ENCODE results near the gene RNF213. TPM values are rescaled to one million over a fixed set of nuclear protein-coding genes. Genes with fewer than 3 reads are reported as not detected.
A peak's percentile ranks its signal among the peaks of the same experiment; 100 is the strongest.

The RNF213 gene
- polyA plus RNA-seq, 5 donors: 59.5 to 100 (median 77.9) TPM

DNA sequence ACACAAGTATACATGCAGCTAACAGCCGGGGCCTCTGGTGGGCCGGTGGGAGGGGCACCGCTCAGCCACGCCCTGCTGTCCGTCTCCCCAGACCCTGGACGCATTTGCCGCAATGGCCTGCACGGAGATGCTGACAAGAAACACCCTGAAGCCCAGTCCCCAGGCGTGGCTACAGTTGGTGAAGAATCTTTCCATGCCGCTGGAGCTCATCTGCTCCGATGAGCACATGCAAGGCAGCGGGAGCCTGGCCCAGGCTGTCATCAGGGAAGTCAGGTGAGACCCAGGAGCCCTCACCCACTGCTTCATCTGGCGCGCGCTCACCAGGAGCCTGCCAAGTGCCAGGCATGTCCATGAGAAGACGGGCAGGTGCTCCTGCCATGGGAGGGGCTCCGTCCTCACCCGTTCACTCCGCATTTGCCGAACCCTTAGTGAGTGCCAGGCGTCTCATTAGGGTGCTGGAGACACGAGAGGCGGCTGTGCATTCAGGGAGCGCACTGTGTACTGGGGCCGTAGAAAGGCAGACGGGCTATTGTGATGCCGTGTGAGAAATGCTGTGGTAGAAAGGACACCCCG lies 103.0 kb downstream of the RNF213 start:
- DNase-seq: no peak

DNA sequence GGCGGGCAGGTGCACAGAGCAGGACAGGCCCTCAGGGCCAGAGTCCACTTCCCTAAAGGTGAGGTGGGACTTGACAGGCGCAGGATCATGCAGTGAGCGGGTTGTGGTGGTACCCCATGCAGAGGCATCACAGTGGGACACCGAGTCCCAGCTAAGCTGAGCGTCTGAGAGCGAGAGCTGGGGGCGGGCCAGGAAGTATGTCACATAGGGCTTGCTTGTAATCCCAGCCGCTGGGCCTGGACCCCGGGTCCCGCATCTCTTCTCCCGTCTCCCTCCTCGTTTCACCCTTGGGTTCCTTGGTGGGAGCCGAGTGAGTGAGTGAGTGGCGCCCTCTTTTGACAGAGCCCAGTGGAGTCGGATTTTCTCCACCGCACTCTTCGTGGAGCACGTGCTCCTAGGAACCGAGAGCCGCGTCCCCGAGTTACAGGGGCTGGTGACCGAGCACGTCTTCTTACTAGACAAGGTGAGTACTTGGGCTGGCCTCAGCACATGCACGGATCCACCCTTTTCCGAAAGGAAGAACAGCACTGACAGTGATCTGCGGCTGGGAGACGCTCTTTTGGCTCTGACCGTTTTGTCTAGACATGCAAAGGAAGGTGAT lies 103.5 kb downstream of the RNF213 start:
- DNase-seq: no peak

DNA sequence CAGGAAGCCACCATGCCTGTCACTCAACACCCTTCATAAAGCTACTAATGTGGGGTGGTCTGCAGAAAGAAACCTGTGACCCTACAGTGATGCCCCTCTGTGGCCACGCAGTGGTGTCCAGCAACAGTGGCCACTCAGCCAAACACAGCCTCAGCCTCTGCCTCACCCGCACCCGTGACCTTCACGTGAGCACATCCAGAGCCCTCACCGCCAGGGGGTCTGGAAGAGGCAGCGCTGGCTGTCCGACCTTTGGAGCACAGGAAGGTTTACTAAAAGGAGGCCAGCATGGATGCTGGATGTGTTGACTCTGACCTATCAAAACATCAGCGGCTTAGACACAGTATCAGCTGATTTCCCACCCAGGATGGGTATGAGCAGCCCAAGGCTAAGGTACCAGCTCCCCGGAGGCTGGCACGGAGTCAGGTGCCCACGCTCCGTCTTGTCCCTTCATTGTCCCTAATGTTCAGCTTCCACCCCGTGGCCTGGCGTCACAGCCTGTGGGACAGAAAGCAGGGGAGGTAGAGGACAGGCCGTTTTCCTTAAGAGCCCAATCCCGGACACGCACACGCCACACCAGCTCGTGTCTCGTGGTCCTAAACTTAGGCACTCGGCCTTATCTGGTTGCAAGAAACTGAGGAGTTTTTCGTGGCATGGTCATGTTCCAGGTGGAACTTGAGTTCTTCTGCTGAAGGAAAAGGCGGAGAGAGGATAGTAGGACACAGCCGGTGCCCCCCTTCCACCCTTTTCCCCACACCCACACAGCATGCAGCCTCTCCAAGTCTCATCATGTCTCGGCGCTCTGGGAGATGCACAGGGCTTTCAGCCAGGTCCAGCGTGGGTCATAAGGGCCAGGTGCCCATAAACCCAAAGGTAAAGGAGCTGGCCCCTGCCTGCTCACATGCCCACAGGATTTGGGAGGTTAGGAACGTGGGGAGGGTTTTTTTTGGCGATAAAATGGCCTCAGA lies 104.6 kb downstream of the RNF213 start:
- no peak for DNase-seq

DNA sequence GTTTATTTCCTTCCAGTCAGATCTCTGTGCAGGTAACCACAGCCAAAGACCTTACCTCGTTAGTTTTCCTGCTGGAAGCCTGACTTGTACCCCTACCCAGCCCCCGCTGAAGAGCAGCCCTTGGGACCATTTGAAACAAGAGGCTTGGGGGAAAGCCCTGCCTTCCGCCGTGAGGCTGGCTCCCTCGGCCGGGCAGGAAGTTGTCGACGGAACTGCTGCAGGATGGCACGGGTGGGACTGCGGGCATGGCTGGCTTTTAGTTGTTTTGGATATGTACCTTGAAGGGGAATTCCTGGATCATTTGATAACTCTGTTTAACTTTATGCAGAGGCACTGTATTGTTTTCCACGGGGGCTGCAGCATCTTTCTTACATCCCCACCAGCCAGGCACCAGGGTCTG lies 105.3 kb downstream of the RNF213 start:
- no peak for DNase-seq

DNA sequence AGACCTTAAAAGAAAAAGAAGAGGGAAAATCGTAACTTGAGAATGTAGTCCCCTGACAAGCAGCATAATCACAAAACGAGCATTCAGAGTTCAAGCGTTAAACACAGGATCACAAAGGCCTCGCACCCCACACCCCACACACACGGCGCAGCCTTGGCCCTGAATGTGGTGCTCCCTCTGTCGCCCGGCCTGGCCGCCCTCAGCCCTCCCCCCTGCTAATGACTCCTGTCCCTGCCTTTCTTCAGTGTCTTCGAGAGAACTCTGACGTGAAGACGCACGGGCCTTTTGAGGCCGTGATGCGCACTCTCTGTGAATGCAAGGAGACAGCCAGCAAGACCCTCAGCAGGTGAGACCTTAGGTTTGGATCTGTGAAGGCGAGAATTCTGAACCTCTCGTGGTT lies 106.9 kb downstream of the RNF213 start:
- no peak for DNase-seq

DNA sequence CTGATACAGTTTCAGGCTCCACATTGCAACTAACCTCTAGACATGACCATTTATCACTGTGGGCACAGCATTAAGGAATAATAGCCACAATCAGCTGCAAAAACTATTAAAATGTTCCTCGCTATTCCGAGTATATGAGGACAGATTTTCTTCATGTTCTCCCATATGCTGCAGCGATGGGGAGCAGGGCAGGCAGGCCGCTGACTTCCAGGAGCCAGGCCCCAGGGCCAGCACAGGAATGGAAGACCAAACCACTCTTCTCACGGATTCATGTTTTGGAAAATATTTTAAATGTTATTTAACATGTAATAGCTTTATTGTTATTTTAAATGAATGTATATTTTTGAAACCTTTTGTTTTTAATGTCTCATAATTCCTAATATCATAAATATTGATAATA lies 110.5 kb downstream of the RNF213 start:
- DNase-seq: no peak

DNA sequence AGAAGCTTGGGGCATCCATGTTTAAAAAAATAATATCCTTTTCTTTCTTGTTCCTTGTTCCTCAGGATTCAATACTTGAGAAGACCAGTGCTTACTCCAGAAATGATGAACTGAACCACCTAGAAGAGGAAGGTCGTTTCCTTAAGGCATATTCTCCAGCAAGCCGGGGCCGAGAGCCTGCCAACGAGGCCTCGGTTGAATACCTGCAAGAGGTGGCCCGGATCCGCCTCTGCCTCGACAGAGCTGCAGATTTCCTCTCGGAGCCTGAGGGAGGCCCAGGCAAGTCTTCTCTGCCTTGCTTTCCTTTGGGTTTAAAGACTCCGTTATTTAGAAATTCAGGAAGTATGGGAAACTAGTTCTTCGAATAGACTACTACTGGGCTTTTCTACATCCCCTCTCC lies 111.8 kb downstream of the RNF213 start:
- DNase-seq: no peak

DNA sequence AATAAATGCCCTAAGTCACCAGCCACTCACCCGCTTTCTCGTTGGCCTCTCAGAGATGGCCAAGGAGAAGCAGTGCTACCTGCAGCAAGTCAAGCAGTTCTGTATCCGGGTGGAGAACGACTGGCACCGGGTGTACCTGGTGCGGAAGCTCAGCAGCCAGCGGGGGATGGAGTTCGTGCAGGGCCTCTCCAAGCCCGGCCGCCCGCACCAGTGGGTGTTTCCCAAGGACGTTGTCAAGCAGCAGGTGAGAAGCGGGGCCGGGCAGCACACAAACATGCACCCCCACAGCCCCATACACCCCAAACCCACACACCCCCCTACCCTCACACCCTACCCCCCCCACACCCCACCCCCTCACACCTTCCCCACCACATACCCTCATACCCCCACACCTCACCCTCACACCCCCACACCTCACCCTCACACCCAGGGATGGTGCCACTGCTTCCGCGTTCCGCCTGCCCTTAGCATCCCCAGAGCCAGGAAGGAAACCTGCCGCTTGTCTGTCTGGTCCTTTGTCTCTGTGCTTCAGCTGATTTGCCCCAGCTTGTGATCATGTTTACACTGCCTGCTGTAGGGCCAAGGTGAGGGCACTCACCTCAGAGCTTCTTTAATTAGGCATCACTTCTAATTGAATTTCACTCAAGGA lies 112.4 kb downstream of the RNF213 start:
- no peak for DNase-seq

DNA sequence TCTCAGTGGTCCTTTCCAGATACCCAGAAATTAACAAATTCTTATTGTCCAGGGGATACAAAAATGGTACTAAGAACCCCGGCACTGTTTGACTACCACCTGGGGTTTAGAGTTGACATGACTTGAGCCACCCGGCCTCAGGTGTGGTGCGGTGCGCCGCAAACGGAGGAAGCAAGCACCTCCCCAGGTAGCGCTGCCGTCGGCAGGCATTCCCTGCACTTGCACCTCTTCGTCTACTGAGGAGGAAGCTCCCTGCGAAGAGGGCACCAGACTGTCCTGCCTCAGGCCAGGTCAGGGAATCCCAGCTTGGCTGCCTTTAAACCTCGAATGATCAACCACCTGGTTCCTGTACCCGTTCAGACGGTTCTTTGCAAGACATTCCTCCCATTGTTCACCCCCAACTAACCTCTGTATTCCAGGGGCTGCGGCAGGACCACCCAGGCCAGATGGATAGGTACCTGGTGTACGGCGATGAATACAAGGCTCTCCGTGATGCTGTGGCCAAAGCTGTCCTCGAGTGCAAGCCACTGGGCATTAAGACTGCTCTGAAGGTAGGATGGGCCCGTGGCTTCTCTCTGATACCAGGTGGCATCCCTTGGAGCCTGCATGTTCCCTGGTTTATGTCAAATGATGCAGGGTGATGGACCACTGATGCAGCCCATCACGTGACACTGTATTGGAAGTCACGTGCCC lies 113.5 kb downstream of the RNF213 start:
- DNase-seq: no peak

DNA sequence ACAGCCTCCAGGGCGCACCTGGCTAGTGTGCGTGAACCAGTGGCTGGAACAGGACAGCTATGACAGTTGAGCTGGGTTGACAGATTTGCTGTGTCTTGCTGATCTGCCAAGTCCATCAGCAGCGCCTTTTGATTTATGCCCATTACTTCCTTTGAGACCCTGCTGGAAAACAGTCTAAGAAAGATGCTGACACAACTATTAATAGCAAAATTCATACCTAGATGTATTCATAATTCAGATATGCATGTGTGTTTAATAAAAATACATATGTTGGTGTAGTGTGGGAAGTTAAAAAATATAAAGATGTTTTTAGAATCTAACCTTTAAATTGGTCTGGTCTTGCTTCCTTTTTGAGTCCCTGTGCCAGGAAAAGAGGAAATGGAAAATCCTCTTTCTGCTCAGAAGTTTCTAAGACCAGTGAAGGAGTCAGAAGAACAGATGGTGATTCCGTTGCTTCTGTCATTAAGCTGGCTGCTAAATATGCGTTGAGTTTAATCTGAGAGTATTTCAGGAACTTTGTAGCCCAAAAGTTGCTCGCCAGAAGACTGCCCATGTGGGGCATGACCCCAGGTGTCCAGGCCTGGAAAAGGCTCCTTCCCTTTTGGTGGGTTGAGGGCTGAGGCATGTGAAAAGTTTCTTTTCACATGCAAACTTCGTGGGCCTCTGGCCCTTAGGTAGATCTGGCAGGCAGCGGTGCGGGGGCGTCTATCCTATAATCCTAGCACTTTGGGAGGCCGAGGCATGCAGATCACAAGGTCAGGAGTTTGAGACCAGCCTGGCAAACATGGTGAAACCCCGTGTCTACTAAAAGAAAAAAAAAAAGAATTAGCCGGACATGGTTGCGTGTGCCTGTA lies 114.3 kb downstream of the RNF213 start:
- DNase-seq: no peak

DNA sequence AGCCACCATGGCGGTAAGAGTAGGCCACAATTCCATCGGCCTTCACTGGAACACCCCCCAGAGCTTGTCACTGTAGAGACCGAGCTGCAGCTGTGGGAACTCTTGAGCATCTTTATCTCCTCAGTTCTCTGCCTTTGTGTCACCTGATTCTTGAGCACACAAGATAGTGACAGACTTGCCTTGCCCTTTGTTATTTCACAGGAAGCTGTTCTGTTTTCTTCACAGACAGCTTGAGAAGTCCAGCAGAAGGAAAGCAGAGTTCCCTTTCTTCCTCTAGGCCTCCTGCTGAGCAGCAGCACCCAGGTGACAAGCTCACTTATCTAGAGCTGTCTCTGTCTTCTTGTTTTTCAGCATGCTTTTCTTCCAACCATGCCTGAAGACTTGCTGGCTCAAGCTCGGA lies 115.9 kb downstream of the RNF213 start:
- DNase-seq: no peak

DNA sequence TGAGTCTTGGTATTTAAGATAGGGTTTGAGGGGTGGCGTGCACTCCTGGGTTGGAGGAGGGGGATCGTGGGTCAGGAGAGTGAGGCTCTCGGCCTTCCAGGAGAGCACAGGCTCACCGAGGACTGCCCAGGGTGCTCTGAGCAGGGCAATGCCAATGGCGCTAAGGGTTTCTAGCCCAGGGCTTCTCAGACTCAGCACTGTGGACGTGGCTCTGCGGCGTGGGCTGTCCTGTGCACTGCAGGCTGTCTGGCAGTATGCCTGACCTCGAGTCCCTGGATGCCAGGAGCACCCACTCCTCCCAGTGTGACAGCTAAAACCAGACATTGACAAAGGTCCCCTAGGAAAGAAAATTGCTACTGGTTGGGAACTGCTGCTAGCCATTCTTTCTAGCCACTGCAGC lies 117.1 kb downstream of the RNF213 start:
- DNase-seq: no peak

DNA sequence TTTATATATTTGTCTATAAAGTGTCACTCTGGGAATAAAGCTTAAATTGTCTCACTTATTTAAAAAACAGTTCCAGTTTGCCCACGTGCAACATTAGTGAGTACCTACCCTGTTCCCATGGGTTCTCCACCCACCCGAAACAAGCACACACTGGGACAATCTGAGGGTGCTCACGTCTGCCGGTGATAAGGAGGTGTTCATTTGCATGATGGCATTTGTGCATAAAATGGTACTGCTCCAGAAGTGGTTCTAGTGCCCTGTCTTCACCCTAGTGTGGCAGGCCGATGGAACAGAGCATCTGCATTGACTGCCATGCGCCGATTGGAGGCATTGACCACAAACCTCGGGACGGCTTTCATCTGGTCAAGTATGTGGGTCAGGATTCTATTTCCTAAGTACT lies 118.7 kb downstream of the RNF213 start:
- DNase-seq: no peak

DNA sequence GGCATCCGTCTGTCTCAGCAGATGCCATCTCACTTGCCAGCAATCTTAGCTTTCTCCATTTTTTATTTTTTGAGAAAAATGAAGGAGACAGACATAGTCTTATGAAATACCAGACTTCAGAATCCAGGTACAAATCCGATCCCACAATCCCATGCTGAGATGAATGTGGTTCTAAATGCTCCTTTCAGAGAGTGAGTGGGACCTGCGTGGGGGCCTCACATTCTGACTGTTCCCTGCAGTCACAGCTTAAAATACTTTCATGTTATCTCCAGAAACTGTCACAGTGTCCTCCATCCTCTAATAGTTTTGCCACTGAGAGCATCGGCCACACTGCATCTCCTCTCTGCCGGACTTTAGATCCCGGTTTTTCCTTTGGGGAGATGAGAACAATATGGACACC lies 119.4 kb downstream of the RNF213 start:
- no peak for DNase-seq

DNA sequence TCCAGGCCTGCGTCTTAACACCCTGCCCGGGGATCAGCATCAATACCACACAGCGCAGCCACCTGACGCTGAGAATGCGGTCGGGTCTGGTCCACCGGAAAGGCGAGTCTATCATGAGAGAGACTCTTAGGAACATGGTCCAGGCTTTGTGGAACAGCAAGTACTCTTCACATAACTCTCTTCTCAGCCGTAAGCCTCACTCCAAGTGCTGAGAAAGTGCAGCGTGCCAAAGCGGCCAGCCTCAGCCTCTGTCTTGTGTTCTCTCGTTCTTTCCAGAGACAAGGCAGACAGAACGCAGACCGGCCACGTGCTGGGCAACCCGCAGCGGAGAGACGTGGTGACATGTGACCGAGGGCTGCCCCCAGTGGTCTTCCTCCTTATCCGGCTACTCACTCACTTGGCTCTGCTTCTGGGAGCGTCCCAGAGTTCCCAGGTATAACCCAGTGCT lies 119.9 kb downstream of the RNF213 start:
- DNase-seq: peak in 1 of 2 donors; percentile 21

DNA sequence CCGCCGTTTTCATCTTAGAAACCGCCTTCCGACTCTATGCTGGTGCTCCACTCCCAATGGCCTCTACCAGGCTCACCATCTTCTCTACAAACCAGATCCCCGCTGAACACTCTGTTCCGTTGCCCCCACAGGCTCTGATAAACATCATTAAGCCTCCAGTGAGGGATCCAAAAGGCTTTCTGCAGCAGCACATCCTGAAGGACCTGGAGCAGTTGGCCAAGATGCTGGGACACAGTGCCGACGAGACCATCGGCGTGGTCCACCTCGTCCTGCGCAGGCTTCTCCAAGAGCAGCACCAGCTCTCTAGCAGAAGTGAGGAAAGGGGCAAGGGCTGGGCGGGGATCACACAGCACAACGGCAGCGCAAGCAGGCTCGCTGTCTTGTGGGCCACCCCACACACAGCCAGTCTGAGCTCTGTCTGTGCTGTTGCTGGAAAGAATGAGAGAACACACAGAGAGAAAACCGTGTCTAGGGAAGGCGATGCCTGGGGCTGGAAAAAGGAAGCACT lies 120.8 kb downstream of the RNF213 start:
- no peak for DNase-seq

DNA sequence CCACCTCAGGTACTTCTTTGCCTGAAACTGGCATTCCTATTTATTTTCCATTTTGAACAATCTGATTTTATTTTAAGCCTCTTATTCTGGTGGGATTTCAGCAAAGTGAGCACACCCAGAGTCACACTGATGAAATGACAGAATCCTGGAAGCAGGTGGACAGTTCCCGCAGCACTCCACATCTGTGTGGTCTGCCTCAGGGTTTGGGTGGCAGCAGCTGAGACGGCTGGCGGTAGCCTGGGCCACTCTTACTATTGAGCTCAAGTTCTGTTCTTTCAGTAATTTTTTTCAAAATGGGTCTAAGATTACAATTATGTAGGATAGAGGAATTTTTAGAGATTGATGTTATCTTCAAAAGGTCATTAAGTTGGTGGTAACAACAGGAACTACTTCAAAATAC lies 121.8 kb downstream of the RNF213 start:
- no peak for DNase-seq

DNA sequence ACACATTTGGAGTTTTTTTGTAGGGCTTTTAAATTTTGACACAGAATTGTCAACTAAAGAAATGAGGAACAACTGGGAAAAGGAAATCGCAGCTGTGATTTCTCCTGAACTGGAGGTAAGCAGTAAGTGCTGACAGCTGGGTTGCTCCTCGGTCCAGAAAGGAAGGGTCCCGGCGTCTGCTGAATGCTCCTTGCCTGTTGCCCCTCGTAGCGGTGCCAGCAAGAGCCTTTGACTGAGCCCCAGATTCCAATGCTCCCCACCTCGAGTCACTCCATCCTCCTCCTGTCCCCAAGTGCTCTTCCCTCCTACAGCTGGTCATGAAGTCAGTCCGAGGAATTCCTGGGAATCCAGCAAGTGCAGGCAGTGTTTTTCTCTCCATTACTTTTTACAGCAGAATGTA lies 122.3 kb downstream of the RNF213 start:
- no peak for DNase-seq

DNA sequence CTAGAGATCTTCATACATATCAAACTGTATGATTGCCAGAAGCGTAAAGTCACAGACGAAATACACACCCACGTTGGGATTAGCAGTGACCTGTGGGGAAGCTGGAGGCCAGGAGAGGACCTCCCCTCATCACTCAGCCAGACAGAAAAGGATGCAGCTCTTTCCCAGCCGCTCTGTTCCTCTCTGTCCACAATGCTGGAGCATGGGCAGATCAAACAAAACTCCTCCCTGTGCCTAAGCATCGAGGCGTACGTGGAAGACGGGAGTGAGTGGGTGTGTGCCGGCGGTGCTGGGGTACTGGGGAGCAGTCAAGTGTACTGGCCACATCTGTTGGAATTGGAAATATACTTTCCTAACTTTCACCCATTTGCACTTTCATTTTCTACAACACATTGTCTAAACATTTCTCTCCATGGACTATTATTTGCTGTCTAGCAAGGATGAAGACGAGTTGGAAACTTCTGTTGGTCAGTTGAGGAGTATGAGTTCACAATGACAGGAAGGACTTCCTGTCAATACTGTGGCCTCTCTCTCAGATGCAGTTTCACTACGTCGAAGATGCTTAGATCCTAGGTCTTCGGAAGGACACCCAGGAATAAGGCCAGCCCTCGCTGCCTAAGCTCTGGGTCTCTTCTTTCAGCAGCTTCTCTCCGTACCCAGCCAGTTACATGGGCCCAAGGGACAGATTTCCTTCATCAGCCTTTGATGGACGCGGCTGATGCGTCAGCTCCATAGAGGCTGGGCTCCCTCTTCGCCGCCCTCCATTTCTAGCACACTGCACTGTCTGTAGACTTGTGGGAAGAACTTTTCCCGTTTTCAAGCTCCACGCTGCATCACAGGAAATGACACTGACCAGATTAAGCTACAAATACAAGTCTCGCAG lies 123.7 kb downstream of the RNF213 start:
- DNase-seq: no peak

DNA sequence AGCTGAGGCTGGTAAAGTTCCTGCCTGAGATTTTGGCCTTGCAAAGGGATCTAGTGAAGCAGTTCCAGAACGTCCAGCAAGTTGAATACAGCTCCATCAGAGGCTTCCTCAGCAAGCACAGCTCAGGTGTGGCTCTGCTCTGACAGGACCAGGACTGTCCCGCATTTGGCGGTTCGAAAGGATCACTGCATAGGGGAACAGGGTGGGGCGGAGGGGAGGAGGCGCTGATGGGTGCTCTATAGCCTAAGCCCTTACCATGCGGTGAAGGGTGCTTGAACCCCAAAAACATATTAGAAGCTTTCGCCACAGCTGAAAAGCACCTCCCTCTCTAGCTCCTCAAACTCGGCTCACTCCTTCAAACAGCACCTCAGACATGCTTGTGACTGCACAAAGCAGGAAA lies 124.4 kb downstream of the RNF213 start:
- DNase-seq: no peak
